CD4-positive, alpha-beta T cell treated with Interleukin-6 at 100 ng/mL for 8 hours (primary cell): Measurements from ENCODE around the gene HACL1.
"Not testable (repeated sequence)": the region's sequence is repeated elsewhere in the genome, so short reads cannot be mapped to it uniquely, and the experiment has no call there.

Experiments used
- DNase-seq: peaks from one replicate; pipeline ENCODE4 v3.0.0-alpha.2; 2020; ENCODE audit warnings: mixed read lengths, low spot score

HACL1 gene

GRCh38 chr3:15579051-15579450, 22.3 kb downstream of the HACL1 start:
- DNase-seq, result no peak

DNA sequence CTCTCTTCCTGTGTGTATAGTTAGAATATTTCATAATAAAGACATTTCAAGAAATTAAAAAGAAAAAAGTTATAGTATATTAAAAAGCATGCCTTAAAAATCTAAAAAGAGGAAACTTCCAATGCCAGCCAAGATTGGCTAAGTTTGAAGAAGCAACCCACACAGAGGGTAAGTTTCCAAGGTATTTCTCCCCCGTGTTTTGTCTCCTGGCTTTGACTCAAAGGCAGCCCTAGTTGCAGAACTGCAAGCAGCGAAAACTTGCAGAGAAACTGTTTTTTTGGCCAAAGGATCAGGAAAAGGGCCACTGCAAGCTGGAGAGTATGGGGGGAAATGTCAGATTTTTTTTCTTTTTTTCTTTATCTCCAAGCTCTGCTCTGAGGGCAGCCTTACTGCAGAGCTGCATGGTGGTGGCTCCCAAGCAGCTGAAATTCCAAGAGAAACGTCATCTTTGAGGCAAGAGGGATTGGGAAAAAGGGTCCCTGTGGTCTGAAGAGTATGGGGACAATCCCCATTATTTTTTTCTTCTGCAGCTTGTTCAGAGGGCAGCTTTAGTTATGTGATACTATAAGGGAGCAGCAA, 23.0 kb downstream of the HACL1 start:
- no peak for DNase-seq

DNA sequence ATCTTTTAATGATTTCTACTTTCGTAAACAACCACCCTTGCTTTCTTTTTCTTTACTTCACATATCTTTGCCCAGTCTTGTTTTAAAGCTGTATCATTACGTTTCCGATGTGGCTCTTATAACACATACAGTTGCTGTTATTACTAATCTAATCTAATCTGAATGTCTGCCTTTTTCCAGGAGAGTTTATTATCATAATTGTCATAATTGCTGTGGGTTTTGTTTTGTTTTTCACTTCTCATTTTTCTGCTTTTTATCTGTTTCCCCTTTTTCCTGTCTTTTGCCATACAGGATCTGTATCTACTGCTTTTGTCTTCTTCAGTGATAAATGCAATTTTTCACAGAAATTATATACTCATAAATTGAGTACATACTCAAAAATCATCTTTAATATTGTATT, 24.9 kb downstream of the HACL1 start:
- DNase-seq, result no peak

DNA sequence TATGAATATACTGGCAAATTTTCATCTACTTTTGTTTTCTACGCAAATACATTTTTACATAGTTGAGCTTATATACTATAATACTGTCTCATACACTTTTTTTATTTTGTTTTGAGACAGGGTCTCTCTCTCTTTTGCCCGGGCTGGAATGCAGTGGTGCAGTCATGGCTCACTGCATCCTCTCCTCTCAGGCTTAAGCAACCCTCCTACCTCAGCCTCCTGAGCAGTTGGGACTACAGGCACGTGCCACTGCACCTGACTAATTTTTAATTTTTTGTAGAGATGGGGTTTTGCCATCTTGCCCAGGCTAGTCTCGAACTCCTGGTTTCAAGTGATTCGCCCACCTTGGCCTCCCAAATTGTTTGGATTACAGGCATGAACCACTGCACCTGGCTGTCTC, 25.9 kb downstream of the HACL1 start:
- DNase-seq, result no peak

GRCh38 chr3:15572138-15572537, 29.2 kb downstream of the HACL1 start:
- DNase-seq, result no peak

- no peak for DNase-seq
These were observed 38.2 kb downstream of the HACL1 start for GRCh38 chr3:15563190-15563589.

DNA sequence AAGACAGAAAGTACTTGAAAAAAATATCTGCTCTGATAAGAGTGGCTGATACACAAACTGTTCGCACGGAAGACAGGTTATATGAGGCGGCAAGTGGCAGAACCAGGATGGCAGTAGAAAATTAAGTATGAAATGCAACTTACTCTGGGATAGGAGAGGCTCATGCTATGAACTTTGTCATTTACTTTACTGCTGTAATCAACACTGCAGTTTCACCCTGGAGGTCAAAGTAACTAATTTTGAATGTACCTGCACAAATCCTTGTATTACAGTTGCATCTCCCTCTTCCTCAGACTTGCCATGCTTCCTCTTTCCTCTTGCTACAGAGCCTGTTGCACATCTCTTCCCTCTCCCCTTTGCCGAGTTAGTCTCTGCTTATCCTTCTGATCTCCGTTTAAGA, 38.8 kb downstream of the HACL1 start:
- no peak for DNase-seq

DNA sequence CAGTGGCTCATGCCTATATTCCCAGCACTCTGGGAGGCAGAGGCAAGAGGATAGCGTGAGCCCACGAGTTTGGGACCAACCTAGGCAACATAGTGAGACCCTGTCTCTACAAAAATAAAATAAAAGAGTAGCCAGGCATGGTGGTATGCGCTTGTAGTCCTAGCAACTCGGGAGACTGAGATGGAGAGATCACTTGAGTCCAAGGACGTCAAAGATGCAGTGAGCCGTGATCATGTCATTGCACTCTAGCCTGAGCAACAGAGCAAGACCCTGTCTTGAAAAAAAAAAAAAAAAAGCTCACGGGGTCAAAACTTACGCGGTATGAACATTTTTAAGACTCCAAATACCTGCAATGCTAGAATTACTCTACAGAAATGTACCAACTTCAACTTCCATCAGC, 42.8 kb downstream of the HACL1 start:
- no peak for DNase-seq

DNA sequence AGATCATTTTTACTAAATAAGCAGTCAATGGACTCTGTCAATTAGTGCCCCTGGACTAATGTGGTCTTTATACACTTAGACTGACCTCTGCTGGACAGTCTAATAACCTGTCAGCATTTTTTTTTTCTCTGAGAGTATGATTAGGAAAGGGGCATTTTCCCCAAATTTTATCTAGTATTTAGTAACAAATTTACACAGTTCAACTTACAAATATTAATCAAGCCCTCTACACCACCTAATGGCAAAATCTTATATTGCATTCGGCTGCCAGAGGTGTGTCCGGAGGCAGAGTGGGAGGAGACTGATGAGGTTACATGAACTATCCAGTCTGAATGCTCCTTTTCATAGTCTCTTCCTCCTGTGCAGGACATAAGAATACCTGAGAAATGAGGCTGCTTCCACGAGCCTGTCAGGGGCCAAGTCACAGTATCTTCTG, 43.8 kb downstream of the HACL1 start:
- peak; percentile 70 for DNase-seq

GRCh38 chr3:15556512-15556911, 44.9 kb downstream of the HACL1 start:
- no peak for DNase-seq

DNA sequence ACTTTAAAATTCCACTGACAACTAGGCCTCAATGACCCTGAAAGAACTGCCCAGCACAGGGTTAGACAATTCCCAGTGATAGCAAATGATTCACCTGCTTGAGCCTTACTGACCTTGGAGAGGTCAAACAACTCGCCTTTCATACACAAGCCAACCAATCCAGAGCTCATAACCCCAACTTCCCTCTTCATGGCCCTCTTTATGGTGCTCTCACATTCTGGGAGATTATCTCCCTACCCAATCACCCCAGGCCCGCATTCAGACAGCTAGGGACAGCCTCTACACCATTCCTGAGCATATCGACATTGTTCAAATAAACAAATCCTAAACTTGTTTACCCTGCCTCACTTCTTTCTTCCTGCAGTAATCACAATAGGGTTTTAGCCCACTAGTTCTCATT, 47.6 kb downstream of the HACL1 start:
- no peak for DNase-seq

- DNase-seq, result no peak
These were observed 49.5 kb downstream of the HACL1 start for GRCh38 chr3:15551902-15552301.

GRCh38 chr3:15549846-15550245, 51.5 kb downstream of the HACL1 start:
- no peak for DNase-seq

DNA sequence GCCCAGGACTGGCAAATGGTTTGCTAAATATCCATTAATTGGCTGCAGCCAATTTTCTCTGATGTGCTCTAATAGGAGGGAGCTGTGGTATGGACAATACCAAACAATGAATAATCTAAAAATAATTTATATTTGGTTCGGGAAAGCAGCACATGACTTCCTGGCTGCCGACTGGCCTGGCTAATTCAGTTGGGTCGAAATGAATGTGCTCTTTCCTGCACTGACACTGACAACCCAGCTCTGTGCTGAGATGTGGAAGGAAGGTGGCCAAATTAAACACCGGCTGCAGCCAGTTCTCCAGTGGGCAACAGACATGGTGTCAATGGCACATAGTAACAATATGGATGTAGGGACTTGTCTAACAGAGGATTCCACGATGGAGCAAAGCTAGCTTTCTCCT, 58.8 kb downstream of the HACL1 start:
- DNase-seq, result no peak

GRCh38 chr3:15541371-15541770, 60.0 kb downstream of the HACL1 start:
- DNase-seq, result no peak

GRCh38 chr3:15539066-15539465, 62.3 kb downstream of the HACL1 start:
- no peak for DNase-seq

DNA sequence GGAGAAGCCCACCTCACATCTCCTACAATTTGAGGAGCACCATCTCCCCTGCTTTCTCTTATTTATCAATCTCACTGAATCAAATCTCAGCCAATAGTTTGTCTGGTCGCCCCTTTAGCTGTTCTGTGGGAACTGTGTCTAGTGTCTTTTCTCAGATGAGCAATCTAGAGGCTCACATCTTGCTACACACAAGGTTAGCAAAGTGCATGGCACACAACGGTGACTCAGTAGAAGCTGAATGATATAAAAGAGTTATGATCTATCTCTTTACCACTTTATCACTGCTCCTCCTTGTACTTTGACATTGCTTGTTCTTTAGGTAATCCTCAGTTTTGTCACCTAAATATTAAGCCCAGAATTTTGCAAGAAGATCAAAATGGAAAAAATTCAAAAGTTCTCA, 63.0 kb downstream of the HACL1 start:
- no peak for DNase-seq

DNA sequence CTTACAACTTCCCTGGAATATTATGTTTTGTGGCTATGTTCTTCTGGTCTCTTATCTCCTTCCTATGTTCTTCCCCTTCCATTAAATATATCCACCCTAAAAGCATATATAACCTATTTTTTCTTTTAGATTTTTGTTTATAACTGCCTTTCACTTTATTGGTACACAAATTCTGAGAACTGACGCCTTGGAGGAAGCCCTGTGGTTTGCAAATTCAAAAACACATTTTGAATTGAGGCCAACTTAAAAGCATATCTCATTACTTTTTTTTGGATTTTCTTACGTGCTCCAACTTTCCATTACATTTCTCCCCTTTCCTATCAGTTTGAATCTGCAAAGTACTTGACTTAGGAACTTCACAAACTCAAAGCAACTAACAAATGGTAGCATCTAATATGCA, 64.5 kb downstream of the HACL1 start:
- DNase-seq, result peak; percentile 15

DNA sequence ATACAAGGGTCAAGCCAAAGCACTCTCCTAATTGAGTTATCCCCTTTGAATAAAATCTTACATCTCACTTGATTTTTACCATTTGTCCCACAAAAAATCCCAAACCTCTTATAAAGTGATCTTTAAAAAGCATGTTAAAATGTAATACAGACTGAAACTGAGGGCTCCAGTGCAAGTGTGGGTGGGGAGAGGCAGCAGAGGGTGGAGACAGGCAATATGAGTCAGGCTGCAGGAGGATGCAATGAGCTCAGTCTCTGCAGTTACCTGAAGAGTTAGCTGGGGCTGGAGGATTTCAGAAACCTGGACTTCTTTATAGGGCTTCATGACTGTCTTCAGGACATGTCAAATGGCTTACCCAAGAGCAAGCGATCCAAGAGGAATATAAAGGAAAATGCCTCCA, 65.6 kb downstream of the HACL1 start:
- peak; percentile 48 for DNase-seq

GRCh38 chr3:15532614-15533013, 68.8 kb downstream of the HACL1 start:
- not testable (repeated sequence) for DNase-seq

DNA sequence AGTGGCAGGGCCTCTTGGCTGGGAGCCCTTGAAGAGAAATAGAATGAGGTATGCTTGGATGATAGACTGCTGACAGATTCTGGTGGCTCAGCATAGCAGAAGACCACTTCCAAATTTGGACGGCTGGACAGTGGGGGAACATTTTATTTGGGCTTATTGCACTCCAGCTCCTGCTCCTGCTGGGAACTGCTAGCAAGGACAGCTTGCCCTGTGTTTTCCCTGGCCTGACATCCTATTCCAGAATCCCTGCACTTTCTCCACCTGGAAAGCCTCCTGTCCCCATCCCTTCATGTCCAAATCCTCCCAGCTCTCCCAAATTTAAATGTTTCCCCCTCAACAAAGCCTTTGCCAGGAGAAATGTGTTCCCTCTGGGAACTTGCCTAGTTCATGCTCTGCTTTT, 70.0 kb downstream of the HACL1 start:
- no peak for DNase-seq

DNA sequence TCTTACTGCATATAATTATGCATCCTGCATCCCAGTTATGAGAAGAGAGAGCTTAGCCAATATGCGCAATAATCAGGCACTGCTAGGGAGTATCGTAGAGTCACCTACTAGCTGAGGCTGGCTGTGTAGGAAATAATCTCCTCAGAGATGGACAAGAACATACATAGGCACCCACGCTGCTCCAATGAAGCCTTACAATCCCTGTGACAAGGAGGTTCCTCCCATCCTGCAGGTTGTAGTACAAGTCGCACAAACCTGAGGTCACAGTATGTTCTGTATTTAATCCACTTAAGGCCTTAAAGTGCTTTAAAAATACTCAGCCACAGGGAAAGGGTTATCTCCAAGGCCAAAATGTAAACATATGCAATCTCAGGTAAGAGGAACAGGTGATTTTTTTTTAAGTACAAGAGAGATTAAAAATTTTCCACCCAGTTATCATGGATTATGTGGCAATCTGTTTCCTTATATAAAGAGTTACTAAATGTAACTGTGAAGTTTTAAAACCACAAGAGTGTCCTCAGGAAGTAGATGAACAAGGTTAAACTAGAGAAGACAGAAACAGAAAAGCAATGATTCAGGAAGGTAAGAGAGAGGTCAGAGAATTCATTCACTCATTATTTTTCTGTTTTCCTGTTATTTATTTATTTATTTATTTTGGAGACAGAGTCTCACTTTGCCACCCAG, 72.4 kb downstream of the HACL1 start:
- DNase-seq, result no peak

- no peak for DNase-seq
These were observed 74.3 kb downstream of the HACL1 start for GRCh38 chr3:15527031-15527459.

DNA sequence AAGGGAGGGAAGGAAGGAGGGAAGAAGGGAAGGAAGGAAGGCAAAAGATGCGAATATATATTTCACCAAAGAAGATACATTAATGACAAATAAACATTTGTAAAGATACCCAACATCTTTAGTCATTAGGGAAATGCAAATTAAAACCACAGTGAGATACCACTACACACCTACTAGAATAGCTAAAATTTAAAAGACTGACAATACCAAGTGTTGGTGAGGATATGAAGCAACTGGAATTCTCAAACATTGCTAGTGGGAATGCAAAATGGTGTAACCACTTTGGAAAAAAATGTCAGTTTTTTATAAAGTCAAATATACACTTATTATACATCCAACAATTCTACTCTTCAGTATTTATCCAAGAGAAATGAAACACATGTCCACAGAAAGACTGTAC, 75.6 kb downstream of the HACL1 start:
- no peak for DNase-seq
